Limb (tissue), 2 donors: Measurements from ENCODE around the gene ATXN3.
"Not testable (repeated sequence)": the region's sequence is repeated elsewhere in the genome, so short reads cannot be mapped to it uniquely, and the experiment has no call there.

ENCODE experiments used
- DNase-seq, 2 donors: peaks; one replicate each; pipeline ENCODE4 v3.0.0-alpha.2; 2016; ENCODE audit errors: extremely low spot score in 2 of 2

ATXN3 gene

GRCh38 chr14:92074555-92074954 lies 31.8 kb downstream of the ATXN3 start:
- DNase-seq: no peak

GRCh38 chr14:92058006-92058917 lies 48.1 kb downstream of the ATXN3 start:
- DNase-seq: no peak

DNA sequence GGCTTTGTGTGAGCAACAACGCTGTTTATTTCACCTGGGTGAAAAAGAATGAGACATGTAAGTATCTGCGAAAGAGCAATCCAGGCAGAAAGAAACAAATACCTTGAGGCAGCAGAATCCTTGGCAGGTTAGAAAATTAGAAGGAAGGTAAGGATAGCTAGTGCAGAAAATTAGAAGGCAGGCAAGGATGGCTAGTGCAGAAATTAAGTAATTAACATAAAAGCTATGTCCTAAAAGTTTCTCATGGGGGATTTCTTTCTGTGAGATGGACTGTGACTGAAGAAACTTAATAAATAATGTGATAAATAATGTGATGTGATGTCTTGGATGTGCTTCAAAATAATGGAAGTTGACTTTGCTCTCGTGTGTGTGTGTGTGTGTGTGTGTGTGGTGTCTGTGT lies 56.6 kb downstream of the ATXN3 start:
- no peak for DNase-seq

DNA sequence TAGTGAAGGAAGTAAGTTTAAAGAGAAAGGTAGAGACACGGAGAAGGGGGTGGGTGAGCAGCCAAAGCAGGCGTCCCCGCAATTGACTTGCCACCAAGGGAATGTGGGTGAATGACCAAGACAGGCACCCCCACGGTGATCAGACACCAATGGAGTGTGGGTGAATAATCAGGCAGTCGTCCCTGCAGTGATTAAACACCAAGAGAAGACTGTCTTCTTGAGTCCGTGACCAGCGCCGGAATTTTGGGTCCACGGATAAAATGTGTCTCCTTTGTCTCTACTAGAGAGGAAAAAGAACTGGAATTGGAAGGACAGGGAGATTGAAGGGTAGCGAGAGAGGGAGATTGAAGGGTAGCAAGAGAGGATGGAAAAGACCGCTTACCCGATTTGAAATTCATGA lies 57.2 kb downstream of the ATXN3 start:
- not testable (repeated sequence) for DNase-seq

GRCh38 chr14:92045904-92046303 lies 60.5 kb downstream of the ATXN3 start:
- DNase-seq: not testable (repeated sequence)

- DNase-seq: not testable (repeated sequence)
Observed at GRCh38 chr14:92041766-92042165, 64.6 kb downstream of the ATXN3 start.

GRCh38 chr14:92041203-92041602 lies 65.2 kb downstream of the ATXN3 start:
- DNase-seq: no peak

DNA sequence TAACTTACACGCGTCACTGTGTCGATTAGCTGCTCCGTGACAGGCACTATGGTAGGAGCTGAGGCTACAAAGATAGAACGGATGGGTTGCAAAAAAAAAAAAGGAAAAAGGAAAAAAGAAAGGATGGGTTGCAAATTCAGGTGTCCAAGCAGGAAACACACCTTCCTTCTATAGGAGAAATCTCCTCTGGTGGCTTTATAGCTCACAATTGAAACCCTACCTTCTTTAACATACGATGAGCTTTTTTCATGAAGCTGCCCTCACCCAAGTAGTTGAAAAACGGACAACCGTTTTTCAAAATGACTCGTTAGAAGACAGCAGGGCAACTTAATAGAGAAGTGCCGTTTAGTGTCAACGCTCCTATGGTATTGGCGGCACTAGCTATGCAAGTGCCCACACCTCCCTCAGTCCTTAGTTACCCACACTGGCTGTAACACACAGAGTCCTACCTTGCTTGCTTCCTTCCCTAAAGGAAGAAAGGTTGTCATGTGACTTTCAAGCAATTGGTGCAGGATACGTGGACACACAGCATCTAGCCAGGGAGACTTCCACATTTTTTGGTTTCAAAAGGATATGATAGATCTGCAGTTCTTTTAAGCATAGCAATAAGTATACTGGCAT lies 65.8 kb downstream of the ATXN3 start:
- DNase-seq: peak; percentile 8 to 35

- DNase-seq: peak; percentile 92 to 96
Observed at GRCh38 chr14:92039719-92040430, 66.5 kb downstream of the ATXN3 start, which contains the start of gene TRIP11. TSS of gene TRIP11 (minus strand) at chr14:92040059. CDS start at chr14:92039685, 374 bp downstream.

DNA sequence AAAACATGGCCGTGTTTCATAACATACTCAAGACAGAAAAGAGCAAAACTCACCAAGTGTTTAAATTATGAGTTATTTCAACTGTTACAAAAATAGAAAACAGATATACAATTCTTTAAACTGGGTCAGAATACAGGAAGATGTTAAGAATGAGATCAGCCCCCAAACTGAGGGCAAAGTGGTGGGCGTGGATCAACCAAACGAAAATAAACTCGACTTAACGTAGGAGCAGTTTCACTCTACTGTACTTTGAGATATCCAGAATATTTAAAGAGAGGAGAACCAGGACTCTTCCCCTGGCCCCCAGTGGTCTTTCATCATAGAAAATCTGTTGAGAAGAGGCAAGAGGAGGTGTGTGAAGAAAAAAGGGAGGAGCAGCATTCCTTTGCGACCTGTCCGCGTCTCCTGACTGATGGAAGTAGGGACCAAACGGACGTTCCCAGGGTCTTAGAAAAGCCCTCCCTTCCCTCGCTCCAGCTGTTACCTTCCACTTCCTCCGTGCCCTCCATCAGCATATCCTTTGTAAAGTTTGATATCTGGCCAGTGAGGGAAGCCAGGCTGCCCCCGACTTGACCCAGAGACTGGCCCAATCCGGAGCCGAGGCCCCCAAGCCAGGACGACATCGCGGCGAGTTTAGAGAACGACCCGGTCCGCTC lies 67.2 kb downstream of the ATXN3 start:
- DNase-seq: peak; percentile 76 to 78

DNA sequence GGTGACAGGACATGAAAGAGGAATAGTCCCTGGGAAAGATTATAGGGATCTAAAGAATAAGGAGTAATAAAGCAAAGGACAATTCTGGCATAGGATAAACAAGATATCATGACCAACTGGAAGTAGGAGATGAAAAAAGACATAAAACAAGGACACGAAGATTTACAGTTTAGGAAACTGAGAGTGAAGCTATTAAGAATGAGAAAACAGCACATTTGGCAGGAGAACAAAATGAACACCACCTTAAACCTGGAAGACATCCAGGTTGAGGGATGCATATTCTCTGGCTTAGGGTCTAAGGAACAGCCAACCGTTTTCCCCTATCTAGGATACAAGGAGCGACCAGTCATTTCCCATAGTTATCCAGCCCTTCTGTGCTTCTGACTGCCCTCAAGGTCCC lies 68.4 kb downstream of the ATXN3 start:
- no peak for DNase-seq

- no peak for DNase-seq
Observed at GRCh38 chr14:92035890-92036289, 70.5 kb downstream of the ATXN3 start.

- no peak for DNase-seq
Observed at GRCh38 chr14:92033906-92034687, 72.3 kb downstream of the ATXN3 start.

DNA sequence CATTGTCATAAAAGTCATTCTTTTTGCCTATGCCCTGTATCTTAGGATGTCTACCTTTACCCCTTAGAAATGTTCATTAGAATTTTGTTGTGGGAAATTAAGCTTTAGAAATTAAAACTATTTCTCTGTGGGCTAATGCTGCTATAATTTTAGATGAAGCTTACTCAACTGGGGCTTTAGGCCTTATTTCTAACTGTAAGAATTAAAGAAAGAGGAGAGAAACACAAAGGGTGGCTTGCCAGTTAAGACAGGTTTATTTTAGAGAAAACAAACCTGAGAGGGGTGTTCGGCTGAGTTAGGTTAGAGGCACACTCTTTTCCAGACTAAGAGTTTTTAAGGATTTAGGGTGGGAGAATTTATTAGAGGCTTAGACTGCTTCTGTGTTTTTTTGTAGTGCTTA lies 72.9 kb downstream of the ATXN3 start:
- DNase-seq: no peak

DNA sequence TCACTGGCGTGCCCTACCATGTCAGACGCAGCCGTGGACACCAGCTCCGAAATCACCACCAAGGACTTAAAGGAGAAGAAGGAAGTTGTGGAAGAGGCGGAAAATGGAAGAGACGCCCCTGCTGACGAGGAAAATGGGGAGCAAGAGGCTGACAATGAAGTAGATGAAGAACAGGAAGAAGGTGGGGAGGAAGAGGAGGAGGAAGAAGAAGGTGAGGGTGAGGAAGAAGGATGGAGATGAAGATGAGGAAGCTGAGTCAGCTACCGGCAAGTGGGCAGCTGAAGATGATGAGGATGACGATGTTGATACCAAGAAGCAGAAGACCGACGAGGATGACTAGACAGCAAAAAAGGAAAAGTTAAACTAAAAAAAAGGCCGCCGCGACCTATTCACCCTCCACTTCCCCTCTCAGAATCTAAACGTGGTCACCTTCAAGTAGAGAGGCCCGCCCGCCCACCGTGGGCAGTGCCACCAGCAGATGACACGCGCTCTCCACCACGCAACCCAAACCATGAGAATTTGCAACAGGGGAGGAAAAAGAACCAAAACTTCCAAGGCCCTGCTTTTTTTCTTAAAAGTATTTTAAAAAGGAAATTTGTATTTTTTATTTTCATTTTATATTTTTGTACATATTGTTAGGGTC lies 79.7 kb downstream of the ATXN3 start:
- no peak for DNase-seq

GRCh38 chr14:92022036-92022435 lies 84.3 kb downstream of the ATXN3 start:
- DNase-seq: no peak

DNA sequence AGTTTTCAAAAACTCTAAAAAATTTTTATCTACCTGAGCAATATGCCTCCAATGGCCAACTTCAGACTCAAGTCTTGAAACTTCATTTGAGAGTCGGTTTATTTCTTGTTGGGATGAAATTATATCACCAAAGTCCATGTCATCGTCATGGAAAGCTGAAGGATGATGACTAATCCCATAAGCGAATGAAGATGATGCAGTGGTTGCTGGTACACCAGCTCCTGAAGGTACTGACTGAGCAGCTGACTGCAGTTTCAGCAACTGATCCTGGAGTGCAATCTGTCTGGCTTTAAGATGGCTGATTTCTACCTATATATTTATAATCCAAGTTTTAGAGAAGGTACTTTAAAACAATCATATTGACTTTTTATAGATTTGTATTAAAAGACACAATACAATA lies 84.9 kb downstream of the ATXN3 start:
- no peak for DNase-seq

- no peak for DNase-seq
Observed at GRCh38 chr14:92014040-92014439, 92.3 kb downstream of the ATXN3 start.

DNA sequence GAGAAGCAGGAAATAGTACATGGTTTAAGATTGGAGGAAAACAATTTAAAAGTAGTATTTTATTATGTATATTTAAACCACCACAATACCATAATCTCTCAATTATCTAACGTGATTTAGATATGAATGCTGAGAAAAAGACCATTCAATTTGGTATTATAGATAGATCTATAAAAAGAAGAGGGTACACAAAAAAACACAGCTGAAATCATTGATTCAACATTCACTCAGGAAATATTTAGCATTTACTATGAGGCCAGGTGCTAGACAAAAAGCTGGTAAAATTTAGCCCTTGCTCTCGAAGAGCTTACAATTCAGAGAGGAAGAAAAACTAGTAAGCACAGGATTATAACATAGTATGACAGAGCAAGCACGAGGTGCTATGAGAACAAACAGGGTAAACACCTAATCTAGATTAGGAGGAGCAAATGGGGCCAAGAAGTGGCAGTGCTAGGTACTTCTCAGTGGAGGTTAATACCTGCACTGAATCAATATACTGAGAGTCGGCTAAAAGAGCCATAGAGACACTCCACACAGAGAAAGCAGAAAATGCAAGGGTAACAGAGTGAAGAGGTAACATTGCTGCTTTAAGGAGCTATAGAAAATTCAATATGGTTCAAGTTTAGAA lies 94.1 kb downstream of the ATXN3 start:
- no peak for DNase-seq

GRCh38 chr14:92010644-92011043 lies 95.7 kb downstream of the ATXN3 start:
- no peak for DNase-seq
